Adrenal gland (tissue), 5 donors: Measurements from ENCODE around the gene SEL1L2.

ENCODE experiments used
- POLR2A ChIP-seq, 2 donors: fragments of 450-650 bp; IDR thresholded peaks; one replicate each; pipeline ENCODE4 v1.6.1; 2017; ENCODE audit warnings: antibody characterized with exemption in 2 of 2, mild to moderate bottlenecking in 2 of 2, moderate library complexity in 1 of 2
- TF ChIP-seq, protein P1 (sequence below), 6 experiments: fragments of 450-650 bp in 4 of 6; fragments of 200-600 bp in 2 of 6; sonication (generic) in 1 of 6; IDR thresholded peaks; 1 replicate in 5 of 6; 2 replicates in 1 of 6; pipeline versions ENCODE4 v1.5.1 to v1.8.0; 2016 to 2021; ENCODE audit warnings: antibody characterized with exemption in 6 of 6, mild to moderate bottlenecking in 2 of 6, moderate library complexity in 1 of 6
- donor health status: DM: no; HTN: no; CAD: no.

DNA sequence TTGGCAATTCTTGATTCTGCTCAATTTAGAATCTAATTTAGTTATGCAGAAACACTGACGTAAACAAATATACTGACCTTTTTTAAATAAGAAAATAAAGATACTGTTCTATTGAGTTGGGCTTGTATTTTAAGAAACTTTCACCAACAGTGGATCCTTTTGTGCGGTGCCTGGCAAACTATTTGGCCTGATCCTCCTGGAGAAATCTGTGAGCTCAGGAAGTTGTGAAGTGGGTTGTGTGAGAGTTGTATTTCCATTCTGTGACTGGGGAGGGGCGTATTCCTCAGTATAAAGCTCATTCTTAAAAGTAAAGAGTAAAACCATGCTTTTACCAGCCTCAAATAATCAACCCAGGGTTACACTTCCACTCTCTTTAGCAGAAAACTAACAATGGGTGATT lies 85.6 kb downstream of the SEL1L2 start:
- TF ChIP-seq POLR2A (IDR thresholded peaks at IDR 0.05): no peak
- TF ChIP-seq, protein P1, sequence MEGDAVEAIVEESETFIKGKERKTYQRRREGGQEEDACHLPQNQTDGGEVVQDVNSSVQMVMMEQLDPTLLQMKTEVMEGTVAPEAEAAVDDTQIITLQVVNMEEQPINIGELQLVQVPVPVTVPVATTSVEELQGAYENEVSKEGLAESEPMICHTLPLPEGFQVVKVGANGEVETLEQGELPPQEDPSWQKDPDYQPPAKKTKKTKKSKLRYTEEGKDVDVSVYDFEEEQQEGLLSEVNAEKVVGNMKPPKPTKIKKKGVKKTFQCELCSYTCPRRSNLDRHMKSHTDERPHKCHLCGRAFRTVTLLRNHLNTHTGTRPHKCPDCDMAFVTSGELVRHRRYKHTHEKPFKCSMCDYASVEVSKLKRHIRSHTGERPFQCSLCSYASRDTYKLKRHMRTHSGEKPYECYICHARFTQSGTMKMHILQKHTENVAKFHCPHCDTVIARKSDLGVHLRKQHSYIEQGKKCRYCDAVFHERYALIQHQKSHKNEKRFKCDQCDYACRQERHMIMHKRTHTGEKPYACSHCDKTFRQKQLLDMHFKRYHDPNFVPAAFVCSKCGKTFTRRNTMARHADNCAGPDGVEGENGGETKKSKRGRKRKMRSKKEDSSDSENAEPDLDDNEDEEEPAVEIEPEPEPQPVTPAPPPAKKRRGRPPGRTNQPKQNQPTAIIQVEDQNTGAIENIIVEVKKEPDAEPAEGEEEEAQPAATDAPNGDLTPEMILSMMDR (IDR thresholded peaks at IDR 0.05): no peak
